LNCAP (cell line): ENCODE results near the gene LAMC1.

Source experiments
- CTCF ChIP-seq: fragments of 450-650 bp; IDR thresholded peaks from 2 replicates; pipeline ENCODE4 v1.5.1; 2017; ENCODE audit warnings: mild to moderate bottlenecking

LAMC1 gene

DNA sequence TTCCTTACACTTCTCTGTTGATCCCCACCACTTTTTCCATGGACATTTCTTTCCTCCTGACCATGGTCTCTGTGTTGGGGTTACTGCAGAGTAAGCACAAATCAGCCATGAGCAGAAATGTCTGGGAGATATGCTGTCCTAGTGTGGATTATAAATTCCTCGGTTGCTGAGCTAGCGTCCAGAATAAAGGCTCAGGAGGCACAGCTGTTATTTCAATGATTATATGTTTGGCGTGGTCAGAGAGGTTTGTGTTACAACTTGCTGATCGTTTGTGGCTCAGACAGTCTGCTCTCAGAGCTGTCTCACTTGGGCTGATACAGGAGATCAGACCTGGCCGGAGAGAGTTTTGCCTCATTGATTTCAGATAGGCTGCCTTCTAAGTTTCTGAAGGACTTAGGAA is 125.4 kb downstream of the LAMC1 start:
- TF ChIP-seq CTCF, result no peak

DNA sequence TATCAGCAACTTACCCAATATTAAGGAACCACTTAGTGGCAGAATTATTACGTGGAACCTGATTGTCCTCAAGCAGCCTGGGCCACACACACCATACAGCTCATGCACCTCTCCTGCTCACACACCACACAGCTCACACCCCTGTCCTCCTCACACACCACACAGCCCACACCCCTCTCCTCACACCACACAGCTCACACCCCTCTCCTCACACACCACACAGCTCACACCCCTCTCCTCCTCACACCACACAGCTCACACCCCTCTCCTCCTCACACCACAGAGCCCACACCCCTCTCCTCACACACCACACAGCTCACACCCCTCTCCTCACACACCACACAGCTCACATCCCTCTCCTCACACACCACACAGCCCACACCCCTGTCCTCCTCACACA is 126.1 kb downstream of the LAMC1 start:
- TF ChIP-seq CTCF, result no peak

DNA sequence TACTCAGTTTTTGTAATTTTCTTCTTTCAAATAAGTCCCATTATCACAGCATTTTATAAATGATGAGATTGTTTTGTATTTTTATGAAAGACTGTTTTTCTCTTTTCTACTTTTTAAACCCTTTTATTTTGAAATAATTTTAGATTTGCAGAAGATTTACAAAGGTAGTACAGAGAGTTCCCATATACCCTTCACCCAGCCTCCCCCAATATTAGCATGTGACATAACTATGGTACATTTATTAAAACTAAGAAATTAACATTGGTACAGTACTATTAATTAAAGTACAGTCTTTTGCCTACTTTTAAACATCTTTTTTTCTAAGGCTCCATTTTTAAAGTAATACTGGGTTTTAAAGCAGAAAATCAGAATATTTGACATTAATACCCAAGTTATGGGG is 127.2 kb downstream of the LAMC1 start:
- TF ChIP-seq CTCF, result no peak

- TF ChIP-seq CTCF, result no peak
Measured at GRCh38 chr1:183152180-183152579, 129.0 kb downstream of the LAMC1 start.

DNA sequence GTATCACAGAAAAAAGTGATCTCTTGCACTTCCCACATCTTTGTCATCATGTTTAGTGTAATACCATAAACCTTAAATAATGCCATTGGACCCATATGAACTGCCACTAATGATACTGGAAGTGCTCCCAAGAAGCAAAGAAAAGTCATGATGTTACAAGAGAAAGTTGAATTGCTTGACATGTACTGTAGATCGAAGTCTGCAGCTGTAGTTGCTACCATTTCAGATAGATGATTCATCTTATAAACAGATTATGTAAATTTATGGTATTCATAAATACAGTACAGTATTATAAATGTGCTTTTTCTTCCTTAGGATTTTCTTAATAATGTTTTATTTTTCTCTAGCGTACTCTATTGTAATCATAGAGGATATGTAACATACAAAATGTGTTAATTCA is 132.7 kb downstream of the LAMC1 start:
- no peak for TF ChIP-seq CTCF

- TF ChIP-seq CTCF, result no peak
Measured at GRCh38 chr1:183159960-183160359, 136.7 kb downstream of the LAMC1 start.

DNA sequence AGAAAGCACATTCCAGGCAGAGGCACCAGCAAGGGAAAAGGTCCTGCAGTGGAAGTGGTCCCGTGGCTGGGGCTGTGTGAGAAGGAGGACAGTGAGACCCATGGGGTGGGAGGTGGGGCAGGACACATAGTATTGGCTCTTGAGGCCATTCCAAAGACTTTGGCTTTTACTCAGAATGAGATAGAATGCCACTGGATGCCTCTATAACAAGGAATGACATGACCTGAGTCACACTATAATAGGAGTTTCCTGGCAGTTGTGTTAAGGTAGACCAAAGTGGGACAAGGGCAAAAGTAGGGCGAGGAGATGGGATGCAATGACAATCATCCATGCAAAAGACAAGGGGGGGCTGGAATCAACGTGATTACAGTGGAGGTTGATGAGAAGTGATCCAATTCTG is 138.2 kb downstream of the LAMC1 start:
- no peak for TF ChIP-seq CTCF

GRCh38 chr1:183163316-183163715 is 140.1 kb downstream of the LAMC1 start:
- TF ChIP-seq CTCF, result no peak
